Rectal smooth muscle tissue (tissue), 1 donor: Measurements from ENCODE around the gene SELENOS.

ENCODE experiments used
- H3K27ac ChIP-seq: one replicate; pipeline ENCODE4 v1.7.0; 2013; ENCODE audit warnings: low read depth, low read length, inconsistent platforms
- H3K27me3 ChIP-seq: one replicate; pipeline ENCODE4 v1.7.0; 2013; ENCODE audit warnings: low read length; ENCODE audit not compliant: control insufficient read depth, insufficient read depth
- H3K36me3 ChIP-seq: one replicate; pipeline ENCODE4 v1.7.0; 2013; ENCODE audit warnings: low read length; ENCODE audit not compliant: control insufficient read depth, insufficient read depth
- H3K4me1 ChIP-seq: one replicate; pipeline ENCODE4 v1.7.0; 2013; ENCODE audit warnings: low read length; ENCODE audit not compliant: control insufficient read depth, insufficient read depth
- H3K4me3 ChIP-seq: one replicate; pipeline ENCODE4 v1.7.0; 2013; ENCODE audit warnings: low read length
- H3K9ac ChIP-seq: one replicate; pipeline ENCODE4 v1.7.0; 2013; ENCODE audit warnings: low read length

SELENOS gene

DNA sequence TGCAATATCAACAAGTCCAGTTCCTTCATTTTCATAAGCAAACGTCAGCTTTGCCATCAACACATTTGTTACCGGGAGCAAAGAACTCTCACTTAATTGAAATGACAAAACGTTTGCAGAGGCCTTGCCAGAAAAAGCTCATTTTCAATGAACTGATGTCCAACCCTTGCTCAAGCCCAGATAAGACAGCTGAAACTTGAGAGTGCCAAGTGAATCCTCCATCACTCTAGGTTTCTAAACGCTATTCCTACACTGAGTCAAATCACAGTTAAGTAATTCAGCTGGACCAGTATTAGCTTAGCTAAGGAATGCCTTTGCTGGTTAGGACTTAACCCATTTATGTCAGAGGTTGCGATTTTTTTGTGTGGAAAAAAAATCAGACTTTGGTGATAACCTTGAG lies 36.9 kb downstream of the SELENOS start:
- H3K9ac ChIP-seq = no peak overlapping the region
- H3K4me1 ChIP-seq = no peaks in the 10 kb centered on the region
- no peaks in the 10 kb centered on the region for H3K27me3 ChIP-seq
- no peaks in the 10 kb centered on the region for H3K36me3 ChIP-seq
- H3K27ac ChIP-seq = no peak overlapping the region
- no peak overlapping the region for H3K4me3 ChIP-seq

DNA sequence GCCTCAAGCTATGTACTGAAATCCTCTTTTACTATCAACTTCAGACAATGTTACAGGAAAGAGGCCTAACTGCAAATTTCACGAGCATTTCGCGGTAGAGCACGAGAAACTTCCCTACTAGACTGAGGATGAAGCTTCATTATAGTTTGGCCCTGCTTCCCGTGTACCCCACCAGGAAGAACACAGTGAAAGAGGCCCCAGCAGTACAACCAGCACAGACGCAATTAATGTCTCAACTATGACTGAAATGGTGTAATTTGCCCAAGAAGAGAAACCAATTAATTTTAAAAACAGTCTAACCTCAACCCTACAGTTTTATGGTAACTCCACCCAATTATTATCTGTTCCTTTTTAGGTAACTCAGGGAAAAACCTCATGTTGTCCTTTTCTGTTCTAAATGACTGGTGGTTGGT lies 37.6 kb downstream of the SELENOS start:
- no peaks in the 10 kb centered on the region for H3K36me3 ChIP-seq
- no peaks in the 10 kb centered on the region for H3K27me3 ChIP-seq
- no peaks in the 10 kb centered on the region for H3K4me1 ChIP-seq
- no peak overlapping the region for H3K9ac ChIP-seq
- H3K27ac ChIP-seq = no peak overlapping the region
- H3K4me3 ChIP-seq = no peak overlapping the region

DNA sequence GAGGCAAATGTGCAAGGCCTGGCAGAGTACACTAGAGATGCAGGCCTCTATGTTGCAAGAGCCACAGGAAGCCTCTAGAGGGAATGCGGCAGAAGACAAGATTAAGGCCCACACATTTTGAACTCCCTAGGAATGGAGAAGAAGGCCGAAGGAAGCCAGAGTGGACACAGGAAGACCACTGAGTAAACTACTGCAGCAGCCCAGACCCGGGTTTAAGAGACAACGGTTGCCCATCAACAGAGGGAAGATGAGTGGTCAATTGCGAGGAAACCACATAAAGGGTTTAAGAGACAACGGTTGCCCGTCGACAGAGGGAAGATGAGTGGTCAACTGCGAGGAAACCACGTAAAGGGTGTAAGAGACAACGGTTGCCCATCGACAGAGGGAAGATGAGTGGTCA lies 40.0 kb downstream of the SELENOS start:
- no peak overlapping the region for H3K9ac ChIP-seq
- H3K27me3 ChIP-seq = no peaks in the 10 kb centered on the region
- H3K36me3 ChIP-seq = no peaks in the 10 kb centered on the region
- H3K27ac ChIP-seq = no peak overlapping the region
- no peak overlapping the region for H3K4me3 ChIP-seq
- no peaks in the 10 kb centered on the region for H3K4me1 ChIP-seq

DNA sequence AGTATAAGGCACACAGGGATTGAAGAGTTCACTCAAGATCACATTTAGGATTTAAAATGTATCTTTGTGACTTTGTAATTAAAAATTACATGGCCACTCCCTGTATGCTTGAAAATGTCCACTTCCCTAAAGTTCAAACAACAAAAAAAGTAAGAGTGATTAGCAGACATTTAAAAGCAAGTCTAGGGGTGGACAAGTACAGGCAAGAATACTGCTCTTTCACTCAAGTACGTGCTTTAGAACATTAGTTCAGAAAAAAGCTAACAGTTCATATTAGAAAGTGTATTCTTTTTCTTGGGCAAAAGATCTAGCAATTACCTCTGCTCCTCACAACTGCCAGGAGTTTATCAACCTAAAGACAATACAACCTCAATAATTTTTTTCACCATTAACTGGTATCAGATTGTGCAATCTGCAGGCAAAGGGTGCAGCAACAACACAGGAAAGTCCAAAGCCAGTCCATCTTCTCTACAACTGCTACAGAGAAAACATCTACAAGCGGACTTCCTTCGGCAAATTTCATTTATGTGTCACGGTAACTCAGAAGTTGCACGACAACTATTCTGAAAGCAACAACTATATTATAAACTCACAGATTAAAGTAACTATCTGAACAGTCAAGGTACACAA lies 43.5 kb downstream of the SELENOS start:
- Histone ChIP-seq H3K36me3 (no peaks in the 10 kb centered on the region), H3K27ac (no peak overlapping the region), H3K27me3 (no peaks in the 10 kb centered on the region), H3K4me1 (no peaks in the 10 kb centered on the region), H3K9ac (no peak overlapping the region), H3K4me3 (no peak overlapping the region)

DNA sequence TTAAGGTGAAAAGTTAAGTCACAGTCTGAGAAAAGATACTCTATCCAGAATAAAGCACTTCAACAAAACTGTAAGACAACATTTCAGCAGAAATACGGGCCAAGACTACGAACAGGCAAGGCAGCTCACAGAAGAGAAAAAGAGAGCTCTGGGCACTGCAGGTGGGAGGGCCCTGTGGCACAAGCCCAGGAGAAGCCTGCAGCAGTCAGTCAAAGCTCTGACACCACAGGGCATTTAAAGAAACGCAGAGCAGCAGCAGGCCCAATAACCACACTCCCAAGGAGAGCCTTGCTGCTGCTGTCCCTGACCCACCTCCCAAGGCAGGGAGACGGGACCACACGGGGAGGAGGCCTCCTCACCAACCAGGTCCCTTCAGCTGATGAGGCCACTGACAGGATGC lies 44.6 kb downstream of the SELENOS start:
- no peaks in the 10 kb centered on the region for H3K27me3 ChIP-seq
- no peaks in the 10 kb centered on the region for H3K36me3 ChIP-seq
- H3K4me3 ChIP-seq = no peak overlapping the region
- H3K9ac ChIP-seq = no peak overlapping the region
- no peak overlapping the region for H3K27ac ChIP-seq
- H3K4me1 ChIP-seq = no peaks in the 10 kb centered on the region

DNA sequence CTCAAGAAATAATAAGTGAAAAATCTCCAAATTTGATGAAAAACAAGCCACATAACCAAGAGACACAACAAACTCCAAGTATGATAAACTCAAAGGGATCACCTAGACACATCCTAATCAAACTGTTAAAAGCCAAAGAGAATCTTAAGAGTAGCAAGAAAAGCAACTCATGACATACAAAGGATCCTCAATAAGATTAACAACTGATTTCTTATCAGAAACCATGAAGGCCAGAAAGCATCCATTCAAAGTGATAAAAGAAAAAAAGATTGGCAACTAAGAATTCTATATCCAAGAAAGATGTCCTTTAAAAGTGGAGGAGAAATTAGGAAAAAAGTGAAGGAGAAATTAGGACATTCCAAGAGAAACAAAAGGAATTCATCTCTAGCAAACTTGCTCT lies 49.0 kb downstream of the SELENOS start:
- no peaks in the 10 kb centered on the region for H3K27me3 ChIP-seq
- no peak overlapping the region for H3K27ac ChIP-seq
- H3K36me3 ChIP-seq = no peaks in the 10 kb centered on the region
- H3K4me1 ChIP-seq = no peaks in the 10 kb centered on the region
- H3K9ac ChIP-seq = no peak overlapping the region
- H3K4me3 ChIP-seq = no peak overlapping the region

DNA sequence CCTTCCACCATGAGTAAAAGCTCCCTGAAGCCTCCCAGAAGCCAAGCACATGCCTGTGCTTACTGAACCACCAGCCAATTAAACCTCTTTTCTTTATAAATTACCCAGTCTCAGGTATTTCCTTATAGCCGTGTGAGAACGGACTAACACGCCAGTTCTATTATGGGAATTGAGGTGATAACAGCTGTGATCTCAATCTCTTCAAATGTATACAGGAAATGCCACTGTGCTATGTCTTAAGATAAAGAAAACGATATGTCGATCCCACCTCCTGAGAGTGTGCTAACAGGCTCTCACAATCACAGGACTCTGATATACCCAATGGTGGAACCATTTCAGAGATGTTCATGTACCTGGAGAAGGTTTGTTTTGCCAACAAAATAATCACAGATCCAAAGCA lies 51.6 kb downstream of the SELENOS start:
- peaks cover 4% of the 10 kb centered on the region for H3K4me1 ChIP-seq
- no peaks in the 10 kb centered on the region for H3K27me3 ChIP-seq
- H3K4me3 ChIP-seq = no peak overlapping the region
- no peaks in the 10 kb centered on the region for H3K36me3 ChIP-seq
- H3K27ac ChIP-seq = no peak overlapping the region
- H3K9ac ChIP-seq = no peak overlapping the region
